HCT116 (cell line): ENCODE data around the gene GUCY2C. TPM values are rescaled to one million over a fixed set of nuclear protein-coding genes. Genes with fewer than 3 reads are reported as not detected.

Source experiments
- ATAC-seq: fragments of 200-7000 bp; cut with Tn5 transposase; 2 replicates; pipeline ENCODE4 v1.9.1; 2020; ENCODE audit warnings: mild to moderate bottlenecking, moderate library complexity
- BruUV-seq: library from RNA; stranded (reverse); fragments of 400-500 nt; replicated peaks from 2 replicates; lab custom pipeline; 2021; lab: Mats Ljungman, UMichigan
- CTCF ChIA-PET: fragments of 300-600 bp; sonication (Branson Sonifier 250); formaldehyde crosslinking; loops from one replicate; lab custom pipeline; 2021; ENCODE audit warnings: antibody characterized with exemption; lab: Charles Lee
- POLR2A ChIA-PET: fragments of 300-600, 350-600 bp; sonication (Branson Sonifier 250); formaldehyde crosslinking; loops from one replicate; lab custom pipeline; 2021; ENCODE audit warnings: antibody characterized with exemption; lab: Charles Lee
- RAD21 ChIA-PET, 2 experiments: fragments of 300-600 bp; sonication (Branson Sonifier 250); formaldehyde crosslinking; loops; one replicate each; lab custom pipeline; 2023; ENCODE audit warnings: low total read pairs in 2 of 2; ENCODE audit not compliant: uncharacterized antibody in 2 of 2, unreplicated experiment in 2 of 2, low non-redundant PET in 1 of 2; lab: Charles Lee
- DNase-seq: peaks from one replicate; pipeline ENCODE4 v3.0.0-alpha.2; 2010; ENCODE audit warnings: low read depth, low spot score
- H2AFZ ChIP-seq: fragments of 200-600 bp; shearing (Covaris generic), sonication (generic); 2 replicates; pipeline ENCODE4 v1.6.1; 2017; ENCODE audit warnings: low read depth, mixed run types, mixed read lengths, antibody characterized with exemption, low read length; ENCODE audit not compliant: poor library complexity, severe bottlenecking
- H3K27ac ChIP-seq: 2 replicates; pipeline ENCODE4 v1.5.1; 2012; ENCODE audit warnings: low read depth, low read length
- H3K27me3 ChIP-seq: fragments of 200-600 bp; sonication (generic); 2 replicates; pipeline ENCODE4 v1.6.1; 2016; ENCODE audit warnings: mixed run types, low read length, mixed read lengths; ENCODE audit not compliant: insufficient read depth
- H3K36me3 ChIP-seq, 2 experiments: fragments of 200-500 bp in 1 of 2; fragments of 200-600 bp in 1 of 2; sonication (Bioruptor generic) in 1 of 2; sonication (generic) in 1 of 2; 2 replicates each; pipeline versions ENCODE4 v1.5.1 to v1.6.1; 2014 to 2016; ENCODE audit warnings: low read length in 2 of 2, inconsistent platforms in 1 of 2, mixed read lengths in 1 of 2, mixed run types in 1 of 2; ENCODE audit not compliant: insufficient read depth in 2 of 2, control insufficient read depth in 1 of 2
- H3K4me1 ChIP-seq, 2 experiments: fragments of 200-600 bp in 1 of 2; sonication (generic) in 1 of 2; 2 replicates each; pipeline versions ENCODE4 v1.5.1 to v1.6.1; 2012 to 2017; ENCODE audit warnings: low read length in 2 of 2, inconsistent platforms in 1 of 2, mild to moderate bottlenecking in 1 of 2, mixed read lengths in 1 of 2, mixed run types in 1 of 2, moderate library complexity in 1 of 2; ENCODE audit not compliant: insufficient read depth in 2 of 2, control insufficient read depth in 1 of 2
- H3K4me2 ChIP-seq: fragments of 200-600 bp; sonication (generic); 2 replicates; pipeline ENCODE4 v1.6.1; 2017; ENCODE audit warnings: mixed run types, low read length, mixed read lengths
- H3K4me3 ChIP-seq, 2 experiments: fragments of 200-600 bp in 1 of 2; sonication (generic) in 1 of 2; replicated peaks in 1 of 2; 2 replicates each; pipeline ENCODE4 v1.5.1; 2011 to 2016; ENCODE audit warnings: low read length in 2 of 2, control low read depth in 1 of 2, low read depth in 1 of 2, mild to moderate bottlenecking in 1 of 2, mixed read lengths in 1 of 2, mixed run types in 1 of 2
- H3K79me2 ChIP-seq: fragments of 200-600 bp; sonication (generic); 2 replicates; pipeline ENCODE4 v1.6.1; 2017; ENCODE audit warnings: mild to moderate bottlenecking, mixed run types, low read length, moderate library complexity, mixed read lengths; ENCODE audit not compliant: insufficient read depth
- H3K9ac ChIP-seq: fragments of 200-600 bp; sonication (generic); 2 replicates; pipeline ENCODE4 v1.6.1; 2016; ENCODE audit warnings: low read length, mixed read lengths
- H3K9me2 ChIP-seq: fragments of 200-600 bp; sonication (generic), shearing (Covaris generic); 2 replicates; pipeline ENCODE4 v1.6.1; 2017; ENCODE audit warnings: mixed run types, mild to moderate bottlenecking, moderate library complexity; ENCODE audit not compliant: insufficient read depth
- H3K9me3 ChIP-seq, 2 experiments: fragments of 200-500 bp in 1 of 2; fragments of 200-600 bp in 1 of 2; sonication (Bioruptor generic) in 1 of 2; sonication (generic) in 1 of 2; 2 replicates each; pipeline ENCODE4 v1.6.1; 2014 to 2017; ENCODE audit warnings: low read length in 2 of 2, mixed read lengths in 2 of 2, inconsistent platforms in 1 of 2, low read depth in 1 of 2, mild to moderate bottlenecking in 1 of 2, mixed run types in 1 of 2, moderate library complexity in 1 of 2; ENCODE audit not compliant: control insufficient read depth in 1 of 2, insufficient read depth in 1 of 2
- H4K20me1 ChIP-seq: fragments of 200-600 bp; sonication (generic), shearing (Covaris generic); 2 replicates; pipeline ENCODE4 v1.6.1; 2017; ENCODE audit warnings: mixed run types, mild to moderate bottlenecking, moderate library complexity; ENCODE audit not compliant: insufficient read depth
- CTCF ChIP-seq, 3 experiments: fragments of 200-600 bp in 1 of 3; sonication (generic) in 1 of 3; IDR thresholded peaks in 2 of 3; conservative IDR thresholded peaks in 1 of 3; 2 replicates each; pipeline ENCODE4 v1.5.1; 2012 to 2017; ENCODE audit warnings: low read depth in 2 of 3, low read length in 2 of 3, antibody characterized with exemption in 1 of 3, borderline replicate concordance in 1 of 3, control low read depth in 1 of 3, mild to moderate bottlenecking in 1 of 3, mixed read lengths in 1 of 3, mixed run types in 1 of 3, moderate library complexity in 1 of 3; ENCODE audit not compliant: insufficient read depth in 1 of 3
- ELF1 ChIP-seq: IDR thresholded peaks from 2 replicates; pipeline ENCODE4 v1.6.1; 2012; ENCODE audit warnings: low read depth, borderline replicate concordance
- EZH2phosphoT487 ChIP-seq: fragments of 200-600 bp; IDR thresholded peaks from 2 replicates; pipeline ENCODE4 v1.6.1; 2018; ENCODE audit warnings: antibody characterized with exemption, borderline replicate concordance
- MAX ChIP-seq: IDR thresholded peaks from 2 replicates; pipeline ENCODE4 v1.6.1; 2012
- POLR2A ChIP-seq: IDR thresholded peaks from 2 replicates; pipeline ENCODE4 v1.7.0; 2011; ENCODE audit warnings: borderline replicate concordance; ENCODE audit not compliant: insufficient read depth, insufficient read length; ENCODE audit errors: extremely low read depth
- TCF7L2 ChIP-seq: IDR thresholded peaks from 2 replicates; pipeline ENCODE4 v1.7.0; 2011; ENCODE audit warnings: borderline replicate concordance, inconsistent platforms; ENCODE audit not compliant: insufficient read depth, insufficient read length; ENCODE audit errors: extremely low read depth
- ZBTB33 ChIP-seq: IDR thresholded peaks from 2 replicates; pipeline ENCODE4 v1.6.1; 2011; ENCODE audit warnings: mild to moderate bottlenecking, low read length, moderate library complexity; ENCODE audit not compliant: insufficient replicate concordance; ENCODE audit errors: extremely low read depth
- intact Hi-C: fragments of 100-400 bp; cut with micrococcal nuclease; formaldehyde crosslinking; loops from 2 replicates; pipeline ENCODE4 v1.10.0; 2022
- total RNA-seq: library from RNA; stranded (reverse); gene quantifications from one replicate; pipeline ENCODE4 v1.2.1, GENCODE V29; 2021; ENCODE audit not compliant: unreplicated experiment

Gene GUCY2C
- total RNA-seq, 1 experiment from 2014 or later, result not detected

- no peak overlapping the region for H3K9ac ChIP-seq
- no peaks in the 10 kb centered on the region for H3K27me3 ChIP-seq
- H3K4me1 ChIP-seq, result no peaks in the 10 kb centered on the region
- H3K79me2 ChIP-seq, result no peaks in the 10 kb centered on the region
- TF ChIP-seq POLR2A, result no peak
- TF ChIP-seq TCF7L2, result no peak
- TF ChIP-seq ELF1, result no peak
- TF ChIP-seq ZBTB33, result no peak
- TF ChIP-seq EZH2phosphoT487, result no peak
- TF ChIP-seq CTCF (IDR thresholded peaks at IDR 0.05 in 2 of 3, conservative IDR thresholded peaks at IDR 0.05 in 1 of 3; ENCODE audit: borderline replicate concordance in 1 of 3, insufficient read depth in 1 of 3, low read depth in 2 of 3, low read length in 2 of 3), result peak in 1 of 3 experiments; percentile 31; a peak in 2 of 6 replicates
- no peak for TF ChIP-seq MAX
- ATAC-seq (no peak), DNase-seq (no peak)
- no peaks in the 10 kb centered on the region for H3K9me3 ChIP-seq
- no TSS peak for BruUV-seq
- intact Hi-C loops, result no loop called here
- no peaks in the 10 kb centered on the region for H4K20me1 ChIP-seq
- RAD21 ChIA-PET, result no interaction called here
- no peak overlapping the region for H3K27ac ChIP-seq
- H2AFZ ChIP-seq, result no peak overlapping the region
- CTCF ChIA-PET, result no interaction called here
- no peaks in the 10 kb centered on the region for H3K36me3 ChIP-seq
- POLR2A ChIA-PET, result no interaction called here
- no peak overlapping the region for H3K4me2 ChIP-seq
- no peak overlapping the region for H3K4me3 ChIP-seq
- no peaks in the 10 kb centered on the region for H3K9me2 ChIP-seq
Measured at GRCh38 chr12:14656846-14657245, 39.6 kb downstream of the GUCY2C start.
